Muscle of back (tissue), 10 donors: ENCODE data around the gene OR1I1. TPM values are rescaled to one million over a fixed set of nuclear protein-coding genes. Genes with fewer than 3 reads are reported as not detected.

ENCODE experiments used
- polyA plus RNA-seq, 10 donors: library from polyadenylated mRNA; unstranded; fragments of 120-200 nt; gene quantifications; one replicate each; pipeline ENCODE4 v1.2.1, GENCODE V29; 2013; ENCODE audit not compliant: insufficient read length in 10 of 10

Gene OR1I1
- polyA plus RNA-seq, 10 donors: 0.04 to 0.08 (median 0.06) TPM; not detected in 3

Other genes with a start within 250 kb of the OR1I1 start
- under 1 TPM in 3 of 10 donors, not detected in 7; 0.05 to 0.30 (median 0.09) TPM for gene OR7A5, start 247.0 kb upstream of the OR1I1 start, polyA plus RNA-seq
- gene OR7C1, start 247.0 kb upstream of the OR1I1 start, polyA plus RNA-seq: under 1 TPM; 0.08 to 0.63 (median 0.21) TPM
- not detected for gene OR7A10, start 233.3 kb upstream of the OR1I1 start, polyA plus RNA-seq
- under 1 TPM in 3 of 10 donors, not detected in 7; 0.04 to 0.07 (median 0.07) TPM for gene OR7A17, start 196.1 kb upstream of the OR1I1 start, polyA plus RNA-seq
- not detected for gene OR7C2, start 140.7 kb upstream of the OR1I1 start, polyA plus RNA-seq
- gene SLC1A6, start 102.3 kb upstream of the OR1I1 start, polyA plus RNA-seq: 1 to 10 TPM in 2 of 10 donors, under 1 TPM in 8; 0.12 to 6.1 (median 0.32) TPM
- 1 to 10 TPM in 1 of 10 donors, under 1 TPM in 1, not detected in 8; 0.29 to 4.5 TPM for gene CASP14, start 32.7 kb upstream of the OR1I1 start, polyA plus RNA-seq
- 10 to 100 TPM; 11.9 to 27.3 (median 15.2) TPM for gene SYDE1, start 25.2 kb downstream of the OR1I1 start, polyA plus RNA-seq
- gene NOTCH3, start 118.8 kb downstream of the OR1I1 start, polyA plus RNA-seq: 100 to 1,000 TPM; 111 to 189 (median 140) TPM
- 1 to 10 TPM in 2 of 10 donors, under 1 TPM in 8; 0.46 to 3.2 (median 0.62) TPM for gene EPHX3, start 150.2 kb downstream of the OR1I1 start, polyA plus RNA-seq